ENCODE results near the gene MARK4.
"Not testable (repeated sequence)": the region's sequence is repeated elsewhere in the genome, so short reads cannot be mapped to it uniquely, and the experiment has no call there.

Gene MARK4

DNA sequence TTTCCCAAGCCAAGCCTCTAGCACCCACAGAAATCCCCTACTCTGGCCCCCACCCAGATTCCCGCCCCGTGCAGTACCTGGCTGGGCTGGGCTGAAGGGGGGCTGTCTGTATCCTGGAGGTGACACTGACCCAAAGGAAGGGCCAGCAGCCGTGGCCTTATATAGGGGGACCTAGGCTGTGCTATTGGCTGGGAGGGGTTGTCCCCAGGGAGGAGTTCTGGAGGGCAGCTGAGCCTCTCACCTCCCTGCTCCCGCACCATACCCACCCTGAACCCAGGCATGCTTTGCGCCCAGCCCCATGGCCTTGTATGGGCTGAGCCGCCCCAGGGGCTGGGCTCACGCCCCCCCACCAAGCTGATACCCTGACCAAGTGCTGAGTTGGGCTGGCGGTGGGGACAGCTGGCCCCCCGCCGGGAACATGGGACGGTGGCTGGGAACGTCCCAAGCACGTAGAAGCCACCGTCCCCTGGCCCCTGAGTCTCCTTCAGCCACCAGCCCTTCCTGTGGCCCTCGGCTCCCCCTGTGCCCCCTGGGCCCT is 71.7 kb downstream of the MARK4 start, which contains the start of gene CKM:
TSS of gene CKM (minus strand) at position 132 of the 538 bp plus-strand sequence. CDS start 3,162 bp downstream, outside the sequence.
- TF ChIP-seq, protein P1, sequence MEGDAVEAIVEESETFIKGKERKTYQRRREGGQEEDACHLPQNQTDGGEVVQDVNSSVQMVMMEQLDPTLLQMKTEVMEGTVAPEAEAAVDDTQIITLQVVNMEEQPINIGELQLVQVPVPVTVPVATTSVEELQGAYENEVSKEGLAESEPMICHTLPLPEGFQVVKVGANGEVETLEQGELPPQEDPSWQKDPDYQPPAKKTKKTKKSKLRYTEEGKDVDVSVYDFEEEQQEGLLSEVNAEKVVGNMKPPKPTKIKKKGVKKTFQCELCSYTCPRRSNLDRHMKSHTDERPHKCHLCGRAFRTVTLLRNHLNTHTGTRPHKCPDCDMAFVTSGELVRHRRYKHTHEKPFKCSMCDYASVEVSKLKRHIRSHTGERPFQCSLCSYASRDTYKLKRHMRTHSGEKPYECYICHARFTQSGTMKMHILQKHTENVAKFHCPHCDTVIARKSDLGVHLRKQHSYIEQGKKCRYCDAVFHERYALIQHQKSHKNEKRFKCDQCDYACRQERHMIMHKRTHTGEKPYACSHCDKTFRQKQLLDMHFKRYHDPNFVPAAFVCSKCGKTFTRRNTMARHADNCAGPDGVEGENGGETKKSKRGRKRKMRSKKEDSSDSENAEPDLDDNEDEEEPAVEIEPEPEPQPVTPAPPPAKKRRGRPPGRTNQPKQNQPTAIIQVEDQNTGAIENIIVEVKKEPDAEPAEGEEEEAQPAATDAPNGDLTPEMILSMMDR (IDR thresholded peaks at IDR 0.05; ENCODE audit: borderline replicate concordance, insufficient read depth, low read depth, low read length), result no peak
- no peak within 1 kb of the TSS for H3K4me3 ChIP-seq (ENCODE audit: low read depth, low read length)

GRCh38 chr19:45323671-45324081 is 72.6 kb downstream of the MARK4 start:
- H3K4me3 ChIP-seq (ENCODE audit: low read depth, low read length), result no peak overlapping the region
- TF ChIP-seq, protein P1 (IDR thresholded peaks at IDR 0.05; ENCODE audit: borderline replicate concordance, insufficient read depth, low read depth, low read length), result no peak

DNA sequence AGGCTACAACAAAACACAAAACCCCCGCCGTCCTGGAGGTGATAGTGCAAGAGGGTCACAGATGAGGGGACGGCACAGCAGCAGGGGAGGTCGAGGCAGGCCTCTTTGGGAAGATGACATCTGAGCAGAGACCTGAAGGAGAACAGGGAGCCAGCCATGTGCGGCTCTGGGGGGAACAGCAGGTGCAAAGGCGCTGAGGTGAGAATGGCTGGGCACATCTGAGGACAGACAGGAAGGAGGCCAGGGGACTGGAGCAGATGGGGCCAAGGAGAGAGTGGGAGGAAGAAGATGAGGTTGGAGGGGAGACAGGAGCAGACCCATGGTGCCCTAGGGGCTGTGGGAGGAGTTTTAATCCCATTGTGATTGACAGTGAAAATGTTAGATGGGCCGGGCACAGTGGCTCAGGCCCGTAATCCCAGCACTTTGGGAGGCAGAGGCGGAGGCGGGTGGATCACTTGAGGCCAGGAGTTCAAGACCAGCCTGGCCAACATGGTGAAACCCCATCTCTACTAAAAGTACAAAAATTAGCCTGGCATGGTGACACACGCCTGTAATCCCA is 73.4 kb downstream of the MARK4 start:
- no peak overlapping the region for H3K4me3 ChIP-seq (ENCODE audit: low read depth, low read length)
- TF ChIP-seq, protein P1 (IDR thresholded peaks at IDR 0.05; ENCODE audit: borderline replicate concordance, insufficient read depth, low read depth, low read length), result no peak

DNA sequence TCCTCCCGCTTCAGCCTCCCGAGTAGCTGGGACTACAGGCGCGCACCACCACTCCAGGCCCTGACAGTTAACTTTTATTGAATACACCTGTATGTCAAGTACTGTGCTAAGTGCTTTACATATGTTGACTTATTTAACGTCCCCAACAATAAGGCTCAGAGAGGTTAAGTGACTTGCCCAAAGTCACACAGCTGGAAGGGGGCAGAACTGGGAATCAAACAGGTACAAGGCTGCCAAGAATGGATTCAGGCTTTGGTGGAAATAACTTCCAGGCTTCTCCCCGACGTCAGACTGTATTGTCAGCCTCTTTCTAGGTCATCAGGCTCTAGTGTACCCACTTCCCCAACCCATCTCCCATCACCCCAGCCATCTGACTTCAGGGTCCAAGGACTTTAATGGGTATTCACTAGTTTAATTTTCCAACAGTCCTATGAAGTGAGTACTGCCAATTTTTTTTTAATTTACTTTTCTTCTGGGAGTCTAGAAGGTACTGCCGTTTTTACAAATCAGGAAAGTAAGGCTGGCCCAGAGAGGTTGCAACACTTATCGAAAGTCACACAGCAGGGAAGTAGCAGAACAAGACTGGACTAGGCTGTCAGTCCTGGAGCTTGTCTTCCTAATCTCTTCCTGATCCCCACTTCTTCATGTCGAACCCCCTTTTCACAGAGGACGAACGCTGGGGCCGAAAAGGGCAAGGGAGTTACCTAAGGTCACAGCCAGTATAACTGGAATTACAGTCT is 76.5 kb downstream of the MARK4 start:
- TF ChIP-seq, protein P1 (IDR thresholded peaks at IDR 0.05; ENCODE audit: borderline replicate concordance, insufficient read depth, low read depth, low read length), result no peak
- H3K4me3 ChIP-seq (ENCODE audit: low read depth, low read length), result no peak overlapping the region

- TF ChIP-seq, protein P1 (IDR thresholded peaks at IDR 0.05; ENCODE audit: borderline replicate concordance, insufficient read depth, low read depth, low read length), result no peak
- no peak overlapping the region for H3K4me3 ChIP-seq (ENCODE audit: low read depth, low read length)
Observed at GRCh38 chr19:45331411-45331810, 80.3 kb downstream of the MARK4 start.

DNA sequence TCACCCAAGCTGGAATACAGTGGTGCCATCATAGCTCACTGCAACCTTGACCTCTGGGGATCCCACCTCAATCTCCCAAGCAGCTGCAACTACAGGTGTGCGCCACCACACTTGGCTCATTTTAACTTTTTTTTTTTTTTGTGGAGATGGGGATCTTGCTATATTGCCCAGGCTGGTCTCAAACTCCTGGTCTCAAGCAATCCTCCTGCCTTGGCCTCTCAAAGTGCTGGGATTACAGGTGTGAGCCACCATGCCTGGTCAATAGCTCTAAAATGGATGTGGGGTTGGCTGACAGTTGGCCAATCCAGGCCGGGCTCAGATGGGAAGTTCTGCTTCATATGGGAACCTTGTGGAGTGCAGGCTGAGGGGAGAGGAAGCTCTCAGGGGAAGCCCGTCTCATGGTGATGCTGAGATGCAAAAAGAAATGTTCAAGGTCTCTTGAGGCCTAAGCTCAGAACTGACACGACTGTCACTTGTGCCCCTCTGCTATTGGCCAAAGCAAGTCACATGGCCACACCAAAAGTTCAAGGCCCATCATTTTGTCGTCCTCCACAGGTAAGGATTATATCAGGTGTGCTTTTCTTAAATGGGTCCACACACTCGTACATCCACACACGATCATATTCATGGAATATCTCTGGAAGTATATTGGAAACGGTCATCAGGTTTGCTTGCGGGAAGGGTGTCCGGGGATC is 82.7 kb downstream of the MARK4 start:
- TF ChIP-seq, protein P1 (IDR thresholded peaks at IDR 0.05; ENCODE audit: borderline replicate concordance, insufficient read depth, low read depth, low read length), result no peak
- H3K4me3 ChIP-seq (ENCODE audit: low read depth, low read length), result no peak overlapping the region

- H3K4me3 ChIP-seq (ENCODE audit: low read depth, low read length), result not testable (repeated sequence)
Observed at GRCh38 chr19:45334881-45335280, 83.8 kb downstream of the MARK4 start.
